ENCODE results near the gene ANKRD13D.
A peak's percentile ranks its signal among the peaks of the same experiment; 100 is the strongest.

DNA sequence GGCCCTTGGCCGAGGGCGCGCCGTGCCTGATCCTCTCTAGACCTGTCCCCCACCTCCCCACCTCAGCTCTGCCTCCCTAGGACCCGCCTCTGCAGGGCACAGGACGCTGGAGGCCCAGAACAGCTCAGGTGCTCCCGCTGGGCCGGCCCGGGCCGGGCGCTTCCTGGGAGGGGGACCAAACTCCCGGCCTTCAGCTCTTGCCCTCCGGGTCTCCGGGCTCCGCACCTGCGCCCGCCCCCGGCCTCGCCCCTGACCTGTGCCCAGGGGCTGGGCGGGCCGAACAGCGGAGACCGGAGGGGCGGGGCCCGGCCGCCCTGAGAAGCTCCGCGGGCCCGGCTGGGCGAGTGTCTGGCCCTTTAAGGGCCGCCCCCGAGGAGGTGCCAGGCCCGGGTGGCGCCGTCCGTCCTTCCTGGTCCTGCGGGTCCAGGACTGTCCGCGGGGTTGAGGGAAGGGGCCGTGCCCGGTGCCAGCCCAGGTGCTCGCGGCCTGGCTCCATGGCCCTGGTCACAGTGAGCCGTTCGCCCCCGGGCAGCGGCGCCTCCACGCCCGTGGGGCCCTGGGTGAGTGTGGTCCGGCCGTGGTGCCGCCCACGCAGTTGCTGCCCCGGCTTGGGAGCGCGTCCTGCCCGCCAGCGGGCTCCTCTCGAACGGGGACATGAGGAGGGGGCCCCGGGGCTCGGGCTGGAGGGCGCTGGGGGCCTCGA is 14.2 kb downstream of the ANKRD13D start, which contains the start of gene SSH3:
- TF ChIP-seq, protein P1, sequence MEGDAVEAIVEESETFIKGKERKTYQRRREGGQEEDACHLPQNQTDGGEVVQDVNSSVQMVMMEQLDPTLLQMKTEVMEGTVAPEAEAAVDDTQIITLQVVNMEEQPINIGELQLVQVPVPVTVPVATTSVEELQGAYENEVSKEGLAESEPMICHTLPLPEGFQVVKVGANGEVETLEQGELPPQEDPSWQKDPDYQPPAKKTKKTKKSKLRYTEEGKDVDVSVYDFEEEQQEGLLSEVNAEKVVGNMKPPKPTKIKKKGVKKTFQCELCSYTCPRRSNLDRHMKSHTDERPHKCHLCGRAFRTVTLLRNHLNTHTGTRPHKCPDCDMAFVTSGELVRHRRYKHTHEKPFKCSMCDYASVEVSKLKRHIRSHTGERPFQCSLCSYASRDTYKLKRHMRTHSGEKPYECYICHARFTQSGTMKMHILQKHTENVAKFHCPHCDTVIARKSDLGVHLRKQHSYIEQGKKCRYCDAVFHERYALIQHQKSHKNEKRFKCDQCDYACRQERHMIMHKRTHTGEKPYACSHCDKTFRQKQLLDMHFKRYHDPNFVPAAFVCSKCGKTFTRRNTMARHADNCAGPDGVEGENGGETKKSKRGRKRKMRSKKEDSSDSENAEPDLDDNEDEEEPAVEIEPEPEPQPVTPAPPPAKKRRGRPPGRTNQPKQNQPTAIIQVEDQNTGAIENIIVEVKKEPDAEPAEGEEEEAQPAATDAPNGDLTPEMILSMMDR (IDR thresholded peaks at IDR 0.05) = no peak
- TF ChIP-seq POLR2A (IDR thresholded peaks at IDR 0.05) (peak; percentile 39), EP300 (IDR thresholded peaks at IDR 0.05) (no peak)
